Measurements from ENCODE around the gene WDR45B. TPM values are rescaled to one million over a fixed set of nuclear protein-coding genes. Genes with fewer than 3 reads are reported as not detected.

WDR45B gene
- total and polyA plus RNA-seq, 9 donors: 43.0 to 99.3 (median 79.3) TPM

GRCh38 chr17:82653651-82654528, 5.6 kb upstream of the WDR45B start:
- TF ChIP-seq CTCF (IDR thresholded peaks at IDR 0.05): no peak
- no peak for TF ChIP-seq EP300 (IDR thresholded peaks at IDR 0.05)
- no peak for TF ChIP-seq POLR2A (IDR thresholded peaks at IDR 0.05)
- Histone ChIP-seq H3K4me3 (no peak overlapping the region), H3K4me1 (ENCODE audit: insufficient read depth) (no peaks in the 10 kb centered on the region), H3K27ac (no peak overlapping the region), H3K27me3 (no peaks in the 10 kb centered on the region), H3K36me3 (no peaks in the 10 kb centered on the region), H3K9me3 (no peaks in the 10 kb centered on the region)
- DNase-seq: peak in 2 of 5 donors; percentile 30 to 39
- intact Hi-C loops (cut with DNase I): no loop called here
- 74 to 79% (median 75%) methylated on average over 30 of the region's 30 CpGs for WGBS, 3 donors

- Histone ChIP-seq H3K36me3 (no peaks in the 10 kb centered on the region), H3K9me3 (no peaks in the 10 kb centered on the region), H3K27me3 (no peaks in the 10 kb centered on the region), H3K4me1 (ENCODE audit: insufficient read depth) (peaks cover 2% of the 10 kb centered on the region), H3K27ac (no peak overlapping the region), H3K4me3 (no peak overlapping the region)
- peak in 1 of 5 donors; percentile 30 for DNase-seq
- intact Hi-C loops (cut with DNase I): no loop called here
- 55 to 67% (median 59%) methylated on average over 10 of the region's 10 CpGs for WGBS, 3 donors
- no peak for TF ChIP-seq CTCF (IDR thresholded peaks at IDR 0.05)
- TF ChIP-seq EP300 (IDR thresholded peaks at IDR 0.05): no peak
- TF ChIP-seq POLR2A (IDR thresholded peaks at IDR 0.05): no peak
Observed at GRCh38 chr17:82650723-82651122, 2.5 kb upstream of the WDR45B start.

GRCh38 chr17:82649501-82650261, 1.4 kb upstream of the WDR45B start:
- H3K9me3 ChIP-seq: no peaks in the 10 kb centered on the region
- peaks cover 2% of the 10 kb centered on the region for H3K4me1 ChIP-seq (ENCODE audit: insufficient read depth)
- no peaks in the 10 kb centered on the region for H3K36me3 ChIP-seq
- no peak overlapping the region for H3K4me3 ChIP-seq
- peak in 2 of 5 donors; percentile 47 to 61 for DNase-seq
- H3K27ac ChIP-seq: peak overlapping the region; percentile 26 to 53
- WGBS, 3 donors: 83 to 89% (median 89%) methylated on average over 20 to 22 of the region's 22 CpGs
- no peaks in the 10 kb centered on the region for H3K27me3 ChIP-seq
- no peak for TF ChIP-seq POLR2A (IDR thresholded peaks at IDR 0.05)
- no peak for TF ChIP-seq EP300 (IDR thresholded peaks at IDR 0.05)
- intact Hi-C loops (cut with DNase I): loop anchor here in 1 of 4 donors (5.0 kb wide), 1 partner anchor 88 kb away; the partner anchor contains the start of gene FN3K

GRCh38 chr17:82648742-82649331, 593 bp upstream of the WDR45B start:
- Histone ChIP-seq H3K27ac (peak overlapping the region; percentile 53 to 100), H3K4me3 (peak overlapping the region; percentile 38), H3K4me1 (ENCODE audit: insufficient read depth) (peaks cover 2% of the 10 kb centered on the region), H3K9me3 (no peaks in the 10 kb centered on the region), H3K36me3 (no peaks in the 10 kb centered on the region), H3K27me3 (no peaks in the 10 kb centered on the region)
- TF ChIP-seq EP300 (IDR thresholded peaks at IDR 0.05): no peak
- TF ChIP-seq CTCF (IDR thresholded peaks at IDR 0.05): peak in 1 of 3 donors; percentile 21
- WGBS, 3 donors: 3 to 11% (median 10%) methylated on average over 15 to 20 of the region's 37 CpGs
- intact Hi-C loops (cut with DNase I): loop anchor here in 1 of 4 donors (5.0 kb wide), 1 partner anchor 88 kb away; the partner anchor contains the start of gene FN3K
- peak; percentile 77 to 86 (median 85) for DNase-seq

Data from ovary (tissue), 9 donors.